ENCODE results near the gene FBP2. TPM values are rescaled to one million over a fixed set of nuclear protein-coding genes. Genes with fewer than 3 reads are reported as not detected.
A peak's percentile ranks its signal among the peaks of the same experiment; 100 is the strongest.

The FBP2 gene
- total RNA-seq, 2 donors from 2014 or later, result 2.0 TPM; not detected in 1

GRCh38 chr9:94623253-94623652, 29.6 kb upstream of the FBP2 start:
- Histone ChIP-seq H3K27ac (no peak overlapping the region), H3K27me3 (replicated peaks; ENCODE audit: insufficient read depth) (no peaks in the 10 kb centered on the region), H3K4me1 (replicated peaks) (no peaks in the 10 kb centered on the region), H3K36me3 (no peaks in the 10 kb centered on the region), H3K4me3 (no peak overlapping the region), H3K9me3 (no peaks in the 10 kb centered on the region)
- WGBS, result 74% methylated on average over 9 of the region's 9 CpGs
- no peak for DNase-seq (ENCODE audit: low spot score)
- TF ChIP-seq, protein P1, sequence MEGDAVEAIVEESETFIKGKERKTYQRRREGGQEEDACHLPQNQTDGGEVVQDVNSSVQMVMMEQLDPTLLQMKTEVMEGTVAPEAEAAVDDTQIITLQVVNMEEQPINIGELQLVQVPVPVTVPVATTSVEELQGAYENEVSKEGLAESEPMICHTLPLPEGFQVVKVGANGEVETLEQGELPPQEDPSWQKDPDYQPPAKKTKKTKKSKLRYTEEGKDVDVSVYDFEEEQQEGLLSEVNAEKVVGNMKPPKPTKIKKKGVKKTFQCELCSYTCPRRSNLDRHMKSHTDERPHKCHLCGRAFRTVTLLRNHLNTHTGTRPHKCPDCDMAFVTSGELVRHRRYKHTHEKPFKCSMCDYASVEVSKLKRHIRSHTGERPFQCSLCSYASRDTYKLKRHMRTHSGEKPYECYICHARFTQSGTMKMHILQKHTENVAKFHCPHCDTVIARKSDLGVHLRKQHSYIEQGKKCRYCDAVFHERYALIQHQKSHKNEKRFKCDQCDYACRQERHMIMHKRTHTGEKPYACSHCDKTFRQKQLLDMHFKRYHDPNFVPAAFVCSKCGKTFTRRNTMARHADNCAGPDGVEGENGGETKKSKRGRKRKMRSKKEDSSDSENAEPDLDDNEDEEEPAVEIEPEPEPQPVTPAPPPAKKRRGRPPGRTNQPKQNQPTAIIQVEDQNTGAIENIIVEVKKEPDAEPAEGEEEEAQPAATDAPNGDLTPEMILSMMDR (IDR thresholded peaks at IDR 0.05), result peak in 2 of 4 experiments; percentile 13 to 23
- TF ChIP-seq POLR2AphosphoS5 (IDR thresholded peaks at IDR 0.05) (no peak), POLR2A (IDR thresholded peaks at IDR 0.05) (no peak)
- intact Hi-C loops (cut with DNase I), result no loop called here

DNA sequence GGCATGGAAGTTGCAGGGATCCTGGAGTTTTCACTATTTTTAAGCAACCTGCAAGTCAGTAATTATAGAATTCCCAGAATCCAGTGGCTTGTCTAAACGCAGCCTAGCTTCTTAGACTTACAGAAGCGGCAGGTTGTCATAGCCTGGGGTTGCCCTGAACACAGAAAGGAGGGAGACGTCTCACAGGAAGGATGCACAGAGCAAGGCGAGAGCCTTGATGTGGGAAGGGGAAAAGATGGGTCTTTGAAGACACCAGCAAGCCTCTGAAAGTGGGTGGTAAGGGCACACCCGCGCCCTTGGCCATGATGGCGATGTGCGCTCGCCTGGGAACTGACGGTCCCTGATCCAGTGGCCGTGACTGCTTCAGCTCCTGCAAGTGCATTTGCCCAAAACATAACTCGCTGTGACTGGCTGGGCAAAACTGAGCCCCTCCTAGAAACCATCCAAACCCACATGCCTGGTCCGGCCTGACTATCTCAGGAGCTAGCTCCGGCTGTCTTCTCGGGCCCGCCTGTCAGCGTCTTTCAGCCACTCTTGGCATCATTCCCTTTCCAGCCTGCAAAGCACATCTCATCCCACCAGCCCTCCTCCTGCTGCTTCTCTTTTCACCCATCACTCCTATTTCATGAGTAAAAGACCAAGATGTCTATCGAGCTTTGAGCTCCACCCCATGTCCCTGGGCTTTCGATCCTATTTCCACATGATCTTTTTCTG, 28.6 kb upstream of the FBP2 start:
- TF ChIP-seq POLR2AphosphoS5 (IDR thresholded peaks at IDR 0.05), result no peak
- TF ChIP-seq POLR2A (IDR thresholded peaks at IDR 0.05), result no peak
- TF ChIP-seq, protein P1 (IDR thresholded peaks at IDR 0.05), result no peak
- Histone ChIP-seq H3K4me1 (replicated peaks) (no peaks in the 10 kb centered on the region), H3K27ac (no peak overlapping the region), H3K36me3 (no peaks in the 10 kb centered on the region), H3K9me3 (no peaks in the 10 kb centered on the region), H3K4me3 (no peak overlapping the region), H3K27me3 (replicated peaks; ENCODE audit: insufficient read depth) (no peaks in the 10 kb centered on the region)
- 80% methylated on average over 19 of the region's 19 CpGs for WGBS
- intact Hi-C loops (cut with DNase I), result no loop called here
- DNase-seq (ENCODE audit: low spot score), result no peak

DNA sequence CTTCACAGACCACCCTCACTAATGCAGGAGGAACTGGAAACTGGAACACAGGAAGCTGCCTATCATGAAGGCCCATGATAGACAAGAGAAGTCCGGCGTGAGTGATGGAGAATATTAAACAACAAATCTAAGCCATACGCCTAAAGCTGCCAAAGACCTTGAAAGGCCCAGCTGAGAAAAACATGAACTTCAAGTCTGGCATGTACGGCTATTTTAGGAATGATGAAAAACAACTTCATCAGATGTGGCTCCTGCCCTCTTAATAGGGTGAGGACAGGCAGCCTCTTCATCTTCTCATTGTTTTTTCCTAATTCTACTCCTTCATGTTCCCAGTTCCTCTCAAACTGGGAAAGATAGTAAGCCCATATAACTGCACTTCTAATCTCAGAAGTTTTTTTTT, 25.4 kb upstream of the FBP2 start:
- Histone ChIP-seq H3K9me3 (no peaks in the 10 kb centered on the region), H3K4me3 (no peak overlapping the region), H3K27me3 (replicated peaks; ENCODE audit: insufficient read depth) (no peaks in the 10 kb centered on the region), H3K4me1 (replicated peaks) (no peaks in the 10 kb centered on the region), H3K27ac (no peak overlapping the region), H3K36me3 (no peaks in the 10 kb centered on the region)
- DNase-seq (ENCODE audit: low spot score), result no peak
- WGBS, result 46% methylated on average over 4 of the region's 4 CpGs
- TF ChIP-seq, protein P1 (IDR thresholded peaks at IDR 0.05), result no peak
- TF ChIP-seq POLR2A (IDR thresholded peaks at IDR 0.05) (no peak), POLR2AphosphoS5 (IDR thresholded peaks at IDR 0.05) (no peak)
- intact Hi-C loops (cut with DNase I), result no loop called here

- TF ChIP-seq, protein P1 (IDR thresholded peaks at IDR 0.05), result no peak
- TF ChIP-seq POLR2AphosphoS5 (IDR thresholded peaks at IDR 0.05) (no peak), POLR2A (IDR thresholded peaks at IDR 0.05) (no peak)
- H3K36me3 ChIP-seq, result no peaks in the 10 kb centered on the region
- 90% methylated on average over 3 of the region's 3 CpGs for WGBS
- no peak for DNase-seq (ENCODE audit: low spot score)
- no peaks in the 10 kb centered on the region for H3K27me3 ChIP-seq (replicated peaks; ENCODE audit: insufficient read depth)
- no peaks in the 10 kb centered on the region for H3K9me3 ChIP-seq
- intact Hi-C loops (cut with DNase I), result no loop called here
- H3K27ac ChIP-seq, result no peak overlapping the region
- no peak overlapping the region for H3K4me3 ChIP-seq
- H3K4me1 ChIP-seq (replicated peaks), result no peaks in the 10 kb centered on the region
Observed at GRCh38 chr9:94613003-94613402, 19.4 kb upstream of the FBP2 start.

GRCh38 chr9:94612071-94612470, 18.4 kb upstream of the FBP2 start:
- WGBS, result 65% methylated on average over 7 of the region's 7 CpGs
- TF ChIP-seq, protein P1 (IDR thresholded peaks at IDR 0.05), result no peak
- TF ChIP-seq POLR2AphosphoS5 (IDR thresholded peaks at IDR 0.05) (no peak), POLR2A (IDR thresholded peaks at IDR 0.05) (no peak)
- H3K27me3 ChIP-seq (replicated peaks; ENCODE audit: insufficient read depth), result no peaks in the 10 kb centered on the region
- H3K36me3 ChIP-seq, result no peaks in the 10 kb centered on the region
- no peaks in the 10 kb centered on the region for H3K9me3 ChIP-seq
- H3K4me1 ChIP-seq (replicated peaks), result no peaks in the 10 kb centered on the region
- no peak overlapping the region for H3K27ac ChIP-seq
- intact Hi-C loops (cut with DNase I), result no loop called here
- no peak overlapping the region for H3K4me3 ChIP-seq
- DNase-seq (ENCODE audit: low spot score), result no peak
